ENCODE measurements around the gene NEIL3.

Gene NEIL3, protein sequence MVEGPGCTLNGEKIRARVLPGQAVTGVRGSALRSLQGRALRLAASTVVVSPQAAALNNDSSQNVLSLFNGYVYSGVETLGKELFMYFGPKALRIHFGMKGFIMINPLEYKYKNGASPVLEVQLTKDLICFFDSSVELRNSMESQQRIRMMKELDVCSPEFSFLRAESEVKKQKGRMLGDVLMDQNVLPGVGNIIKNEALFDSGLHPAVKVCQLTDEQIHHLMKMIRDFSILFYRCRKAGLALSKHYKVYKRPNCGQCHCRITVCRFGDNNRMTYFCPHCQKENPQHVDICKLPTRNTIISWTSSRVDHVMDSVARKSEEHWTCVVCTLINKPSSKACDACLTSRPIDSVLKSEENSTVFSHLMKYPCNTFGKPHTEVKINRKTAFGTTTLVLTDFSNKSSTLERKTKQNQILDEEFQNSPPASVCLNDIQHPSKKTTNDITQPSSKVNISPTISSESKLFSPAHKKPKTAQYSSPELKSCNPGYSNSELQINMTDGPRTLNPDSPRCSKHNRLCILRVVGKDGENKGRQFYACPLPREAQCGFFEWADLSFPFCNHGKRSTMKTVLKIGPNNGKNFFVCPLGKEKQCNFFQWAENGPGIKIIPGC

DNA sequence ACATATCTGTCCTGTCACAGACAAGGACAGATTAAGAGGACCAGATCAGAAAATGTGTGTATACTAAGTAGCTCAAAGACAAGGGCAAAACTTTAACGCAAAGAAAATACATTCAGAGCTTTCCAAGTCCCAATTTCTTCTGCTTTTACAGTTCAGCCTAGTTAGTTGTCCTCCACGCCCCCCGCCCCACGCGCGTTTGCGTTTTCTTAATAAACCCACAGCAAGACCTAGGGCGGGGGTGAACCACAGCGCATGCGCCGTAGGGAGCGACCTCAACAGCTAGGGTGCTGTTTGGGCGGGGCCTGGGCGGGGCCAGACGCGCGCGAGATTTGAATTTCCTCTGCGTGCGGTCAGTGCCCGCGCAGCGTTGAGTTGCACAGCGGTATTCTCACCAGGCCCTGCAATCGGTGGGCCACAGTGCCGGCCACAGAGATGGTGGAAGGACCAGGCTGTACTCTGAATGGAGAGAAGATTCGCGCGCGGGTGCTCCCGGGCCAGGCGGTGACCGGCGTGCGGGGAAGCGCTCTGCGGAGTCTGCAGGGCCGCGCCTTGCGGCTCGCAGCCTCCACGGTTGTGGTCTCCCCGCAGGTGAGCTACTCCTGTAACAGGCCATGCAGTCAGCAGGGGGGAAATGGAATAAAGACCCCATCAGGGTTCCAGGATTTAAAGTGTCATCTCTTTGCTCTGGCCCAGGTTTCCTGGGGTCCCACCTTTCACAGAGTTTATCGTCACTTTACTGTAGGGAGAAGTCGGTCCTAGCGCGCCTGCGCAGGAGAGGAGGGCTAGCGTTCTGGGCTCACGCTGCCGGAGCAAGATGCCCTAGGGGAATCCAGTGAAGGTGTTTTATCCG lies at the start of gene NEIL3:
TSS of gene NEIL3 (plus strand) at position 353 of the 850 bp plus-strand sequence. CDS start at position 433, 80 bp downstream.
- no peak for FAIRE-seq

DNA sequence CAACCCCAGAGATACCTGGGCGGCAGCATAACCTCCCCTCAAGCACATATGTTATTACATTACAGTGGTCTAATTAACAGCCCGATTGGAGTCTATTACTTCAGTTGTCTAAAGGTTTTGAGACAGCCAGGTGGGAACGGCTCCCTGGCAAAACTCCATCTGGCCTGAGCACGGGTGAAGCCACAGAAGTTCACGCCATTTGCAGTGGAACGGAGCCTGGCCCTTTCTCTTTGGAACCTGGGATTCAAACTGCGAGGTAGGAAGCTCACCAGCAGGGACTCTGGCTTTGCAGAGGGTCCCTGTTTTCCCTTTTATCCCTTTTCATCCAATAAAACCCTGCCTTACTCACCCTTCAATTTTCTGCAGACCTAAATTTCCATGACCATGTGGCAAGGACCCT lies 45.9 kb upstream of the NEIL3 start:
- FAIRE-seq, result no peak

DNA sequence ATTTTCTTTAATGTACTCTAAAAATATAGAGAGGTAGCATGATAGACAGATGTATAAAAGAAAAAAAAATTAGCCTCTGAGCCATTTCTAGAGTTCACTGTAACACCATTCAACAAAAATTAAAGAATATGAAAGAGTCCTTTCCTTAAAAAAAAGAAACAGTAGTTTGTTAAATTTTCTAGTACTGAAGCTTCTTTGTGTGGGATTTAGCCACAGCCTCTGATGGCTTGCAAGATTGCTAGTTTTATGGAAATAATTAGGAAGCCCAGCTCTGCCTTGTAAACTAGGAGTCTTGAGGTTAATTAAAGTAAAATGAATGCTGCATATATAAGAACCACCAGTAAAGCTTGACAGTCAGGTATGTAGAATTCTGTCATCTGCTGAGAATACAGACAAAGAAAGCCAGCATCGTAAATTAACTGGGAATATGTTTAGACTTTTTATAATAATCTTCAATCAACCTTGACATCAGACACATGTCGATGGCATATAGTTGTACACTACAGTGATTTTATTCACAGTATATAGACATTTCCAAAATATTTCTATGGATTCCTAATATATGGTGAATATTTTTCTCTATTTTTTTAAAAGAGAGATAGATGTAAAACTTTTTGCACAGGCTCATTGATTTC lies 44.8 kb upstream of the NEIL3 start:
- FAIRE-seq, result no peak

DNA sequence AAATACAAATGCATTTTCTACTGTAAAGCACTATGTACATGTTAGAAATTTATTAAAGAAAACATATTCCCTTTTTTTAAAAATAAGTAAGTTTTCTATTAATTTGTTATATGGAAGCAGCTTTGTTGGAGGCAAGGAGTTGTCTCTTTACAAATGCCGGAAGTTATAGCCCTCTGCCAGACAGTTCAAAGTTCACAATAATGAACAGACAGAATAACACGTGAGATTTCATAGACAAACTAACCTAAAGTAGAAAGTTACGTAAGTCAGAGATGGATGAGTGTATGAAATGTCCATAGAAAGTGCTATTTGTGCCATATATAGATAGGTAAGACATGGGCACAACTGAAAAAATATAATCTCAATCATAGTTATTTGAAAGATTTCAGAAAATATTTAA lies 43.9 kb upstream of the NEIL3 start:
- no peak for FAIRE-seq

DNA sequence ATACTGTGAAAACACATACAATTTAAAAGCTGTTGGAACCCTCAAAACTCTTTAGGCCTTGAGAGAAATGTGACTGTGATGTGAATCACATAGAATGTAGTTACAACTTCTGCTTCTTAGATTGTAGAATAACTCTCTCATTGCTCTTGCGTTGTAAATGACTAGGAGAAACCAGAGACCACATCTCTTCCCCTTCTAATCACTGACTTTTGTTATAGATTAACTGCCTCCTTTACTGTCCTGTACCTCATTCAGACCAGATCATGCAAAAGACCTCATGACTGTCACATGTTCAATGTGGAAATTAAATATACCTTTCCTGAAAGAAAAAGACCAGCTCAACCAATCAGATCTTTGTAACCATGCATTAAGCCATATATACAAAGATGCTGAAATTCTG lies 43.2 kb upstream of the NEIL3 start:
- no peak for FAIRE-seq

DNA sequence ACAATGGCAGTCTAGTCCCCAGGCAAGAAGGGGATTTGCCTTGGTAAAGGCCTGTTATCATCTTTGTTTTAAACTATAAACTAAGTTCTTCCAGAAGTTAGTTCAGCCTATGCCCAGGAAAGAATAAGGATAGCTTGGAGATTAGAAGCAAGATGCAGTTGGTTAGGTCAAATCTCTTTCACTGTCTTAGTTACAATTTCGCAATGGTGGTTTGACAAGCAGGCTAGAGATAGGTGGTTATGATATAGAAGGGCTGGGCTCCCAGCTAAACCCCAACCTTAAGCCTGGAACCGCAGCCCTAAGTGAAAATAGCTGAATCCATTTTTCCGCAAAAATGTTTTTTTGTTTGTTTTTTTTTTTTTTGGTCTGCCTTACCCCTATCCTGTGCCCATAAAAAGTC lies 41.8 kb upstream of the NEIL3 start:
- no peak for FAIRE-seq

DNA sequence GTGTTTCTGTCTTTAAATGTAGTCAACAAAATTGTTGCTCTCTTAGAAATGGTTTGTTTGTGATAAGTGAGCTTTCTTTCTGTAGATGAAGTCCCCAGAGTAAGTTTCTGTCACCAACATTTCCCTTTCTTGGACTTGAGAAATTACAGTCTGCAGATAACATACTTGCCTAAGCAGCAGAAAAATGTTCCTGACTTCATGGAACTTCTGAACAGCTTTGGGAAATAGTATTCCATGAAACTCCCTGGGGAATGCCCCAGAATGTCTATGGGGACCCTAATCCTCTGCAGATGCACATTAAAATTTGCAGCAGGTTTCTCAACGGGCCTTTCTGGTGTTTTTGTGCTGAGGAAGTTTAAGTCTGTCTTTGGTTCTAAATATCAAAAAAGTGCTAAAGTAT lies 38.6 kb upstream of the NEIL3 start:
- FAIRE-seq, result no peak

DNA sequence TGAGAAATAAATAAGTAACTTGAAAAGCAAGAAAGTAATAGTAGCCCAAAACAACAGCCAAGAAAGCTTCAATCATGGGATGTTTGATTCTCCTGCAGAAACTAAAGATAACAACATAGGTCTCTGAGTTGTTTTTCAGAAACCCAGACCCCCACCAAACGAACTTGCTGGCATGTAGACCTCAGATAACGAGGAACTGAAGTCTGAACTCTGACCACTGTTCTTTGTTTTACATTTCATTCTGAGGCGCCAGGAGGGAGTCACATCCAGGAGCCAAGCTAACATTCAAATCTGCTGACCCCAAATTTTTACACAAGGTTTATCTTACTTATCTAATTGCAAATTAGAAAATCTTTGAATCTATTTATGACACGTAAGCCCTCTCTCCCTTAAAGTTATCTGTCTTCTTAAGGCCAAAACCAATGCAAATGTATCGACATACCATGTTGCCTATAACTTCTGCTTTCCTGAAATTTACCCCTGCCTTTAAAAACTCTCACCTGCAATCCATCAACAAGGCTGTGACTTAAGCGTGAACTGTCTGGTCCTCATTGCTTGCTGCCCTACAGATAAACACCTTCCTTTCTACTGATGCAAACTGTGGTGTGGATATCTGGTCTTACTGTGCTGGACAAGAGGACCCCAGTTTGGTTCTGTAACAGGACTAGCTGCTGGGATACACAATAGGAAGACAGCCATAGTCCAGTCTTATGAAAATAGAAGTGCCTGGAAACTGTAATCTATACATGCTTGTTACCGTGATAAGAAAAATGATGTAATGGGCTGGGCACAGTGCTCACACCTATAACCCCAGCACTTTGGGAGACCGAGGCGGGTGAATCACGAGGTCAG lies 37.5 kb upstream of the NEIL3 start:
- no peak for FAIRE-seq

DNA sequence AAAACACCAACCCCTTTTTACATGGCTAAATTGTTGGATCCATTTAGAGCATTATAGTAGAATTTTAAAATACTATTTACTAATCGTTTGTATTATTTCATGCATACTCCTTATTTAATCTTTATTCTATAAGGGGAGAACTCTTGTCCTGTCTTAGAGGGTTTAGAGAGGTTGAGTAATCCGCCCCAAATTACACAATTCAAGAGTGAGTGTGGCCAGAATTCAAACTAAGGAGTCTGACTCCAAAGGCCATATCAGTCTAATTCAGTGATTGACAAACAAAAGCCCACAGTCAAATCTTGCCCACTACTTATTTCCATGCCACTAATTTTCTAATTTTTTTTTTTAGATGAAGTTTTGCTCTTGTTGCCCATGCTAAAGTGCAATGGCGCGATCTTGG lies 33.7 kb upstream of the NEIL3 start:
- no peak for FAIRE-seq

DNA sequence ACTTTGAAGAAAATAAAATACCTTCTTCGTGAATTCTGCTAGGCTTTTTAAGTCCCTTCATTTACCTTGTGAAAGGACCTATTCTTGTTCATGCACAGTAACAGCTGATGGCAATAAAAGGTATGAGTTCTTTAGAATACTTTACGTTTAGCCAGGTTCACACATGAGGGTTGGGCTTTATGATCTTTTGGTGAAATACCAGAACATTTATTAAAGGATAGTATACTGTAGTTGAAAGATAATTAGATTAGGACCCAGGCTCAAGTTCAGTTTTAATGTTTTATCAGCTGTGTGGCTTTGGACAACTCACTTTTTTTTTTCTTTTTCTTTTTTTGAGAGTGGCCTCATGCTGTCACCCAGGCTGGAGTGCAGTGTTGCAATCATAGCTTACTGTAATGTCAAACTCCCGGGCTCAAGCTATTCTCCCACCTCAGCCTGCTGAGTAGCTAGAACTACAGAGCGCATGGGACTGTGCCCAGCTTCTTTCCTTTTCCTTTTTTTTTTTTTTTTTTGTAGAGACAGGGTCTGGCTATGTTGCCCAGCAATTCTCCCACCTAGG lies 28.2 kb upstream of the NEIL3 start:
- no peak for FAIRE-seq

DNA sequence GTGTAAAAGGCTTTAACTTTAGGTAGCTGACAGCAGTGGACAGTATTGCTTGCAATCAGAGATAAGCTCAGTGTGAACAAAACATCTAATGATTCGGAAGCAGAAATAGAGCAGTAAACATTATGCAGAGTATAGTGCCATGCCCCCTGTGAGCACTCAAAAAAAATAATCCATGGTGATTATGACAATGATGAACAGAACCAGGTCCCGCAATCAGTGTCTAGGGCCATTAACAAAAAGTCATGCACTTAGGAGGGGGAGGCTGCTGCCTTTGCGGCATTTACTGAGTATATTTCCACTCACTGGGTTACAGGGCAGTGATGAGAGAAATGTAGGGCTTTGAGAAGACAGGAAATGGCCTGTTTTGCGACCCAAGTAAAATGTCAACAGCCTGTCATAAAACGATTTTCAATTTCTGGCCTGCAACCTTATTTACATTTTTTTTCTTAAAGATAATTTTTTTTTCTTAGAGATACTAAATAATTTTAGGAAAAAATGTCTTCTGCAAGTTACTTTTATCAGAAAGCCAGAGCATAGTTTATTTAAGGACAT lies 27.3 kb upstream of the NEIL3 start:
- no peak for FAIRE-seq

DNA sequence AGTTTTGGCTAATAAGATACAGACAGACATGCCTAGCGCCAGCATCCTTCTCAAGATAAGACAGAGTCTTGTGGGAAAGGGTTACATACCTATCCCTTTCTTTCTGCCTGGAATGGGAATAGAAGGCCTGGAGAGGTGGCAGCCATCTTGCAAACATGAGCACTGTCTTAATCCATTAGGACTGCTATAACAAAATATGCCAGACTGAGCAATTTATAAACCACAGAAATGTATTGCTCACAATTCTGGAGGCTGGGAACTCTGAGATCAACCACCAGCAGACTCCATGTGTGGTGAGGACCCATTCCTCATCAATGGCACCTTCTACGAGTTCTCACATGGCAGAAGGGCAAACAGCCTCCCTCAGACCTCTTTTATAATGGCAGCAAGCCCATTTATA lies 26.5 kb upstream of the NEIL3 start:
- no peak for FAIRE-seq

DNA sequence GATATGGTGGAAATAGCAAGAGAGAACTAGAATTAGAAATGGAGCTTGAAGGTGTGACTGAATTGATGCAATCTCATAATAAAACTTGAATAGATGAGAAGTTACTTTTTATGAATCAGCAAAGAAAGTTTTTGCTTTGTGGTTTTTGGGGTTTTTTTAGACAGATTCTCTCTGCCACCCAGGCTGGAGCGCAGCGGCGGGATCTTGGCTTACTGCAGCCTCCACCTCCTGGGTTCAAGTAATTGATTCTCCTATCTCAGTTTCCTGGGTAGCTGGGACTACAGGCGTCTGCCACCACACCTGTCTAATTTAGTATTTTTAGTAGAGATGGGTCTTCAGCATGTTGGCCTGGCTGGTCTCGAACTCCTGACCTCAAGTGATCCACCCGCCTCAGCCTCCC lies 23.7 kb upstream of the NEIL3 start:
- no peak for FAIRE-seq

DNA sequence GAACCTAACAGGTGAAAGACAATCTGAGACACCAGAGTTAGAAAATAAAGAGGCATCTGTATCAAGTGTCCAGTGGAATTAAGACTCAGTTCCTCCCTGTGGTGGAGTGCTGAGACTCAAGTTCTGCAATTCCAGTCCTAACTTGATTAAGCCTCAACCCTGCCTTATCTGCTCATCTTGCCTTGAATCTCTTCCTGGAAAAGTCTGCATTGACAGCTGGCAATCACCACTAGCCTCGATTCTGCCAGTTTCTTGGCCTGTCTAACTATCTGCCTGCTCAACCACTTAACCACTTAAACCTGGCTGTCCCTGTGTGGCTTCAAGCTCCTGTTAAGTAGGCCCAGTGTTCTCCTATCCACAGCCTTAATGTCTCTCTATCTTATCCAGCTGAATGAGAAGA lies 22.4 kb upstream of the NEIL3 start:
- FAIRE-seq, result no peak

DNA sequence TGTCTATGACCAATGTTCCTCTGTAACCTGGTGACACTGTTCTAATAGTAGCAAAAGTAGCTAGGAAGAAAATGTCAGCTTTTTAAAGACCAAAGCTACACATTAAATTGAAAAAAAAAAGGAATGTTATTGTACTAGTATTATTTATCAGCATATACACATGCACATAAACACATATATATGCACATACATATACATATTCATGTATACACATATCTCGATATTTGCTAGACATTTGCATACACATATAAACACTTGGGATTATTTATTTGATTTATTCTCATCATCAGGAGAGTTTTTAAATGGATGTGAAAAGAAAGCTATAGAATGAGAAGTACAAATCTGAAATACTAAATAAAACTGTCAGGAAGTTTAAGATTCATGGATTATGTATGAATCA lies 21.3 kb upstream of the NEIL3 start:
- no peak for FAIRE-seq

DNA sequence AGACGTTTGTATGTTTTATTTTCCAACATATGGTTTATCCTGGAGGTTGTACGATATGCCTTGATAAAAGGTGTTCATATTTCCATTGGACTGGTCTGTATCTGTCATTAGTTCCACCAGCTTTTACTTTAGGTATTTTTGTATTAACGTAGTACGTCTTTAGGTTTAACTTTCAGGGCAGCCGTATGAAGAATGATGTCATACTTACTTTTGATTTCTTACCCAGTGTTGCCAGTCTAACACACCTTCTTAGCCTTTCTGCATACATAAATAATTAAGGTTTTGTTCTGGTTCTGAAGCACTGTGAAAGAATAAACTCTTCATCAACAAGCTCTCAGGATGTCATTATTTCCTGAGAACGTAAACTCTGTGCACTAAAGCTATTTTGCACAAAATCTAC lies 18.9 kb upstream of the NEIL3 start:
- no peak for FAIRE-seq

DNA sequence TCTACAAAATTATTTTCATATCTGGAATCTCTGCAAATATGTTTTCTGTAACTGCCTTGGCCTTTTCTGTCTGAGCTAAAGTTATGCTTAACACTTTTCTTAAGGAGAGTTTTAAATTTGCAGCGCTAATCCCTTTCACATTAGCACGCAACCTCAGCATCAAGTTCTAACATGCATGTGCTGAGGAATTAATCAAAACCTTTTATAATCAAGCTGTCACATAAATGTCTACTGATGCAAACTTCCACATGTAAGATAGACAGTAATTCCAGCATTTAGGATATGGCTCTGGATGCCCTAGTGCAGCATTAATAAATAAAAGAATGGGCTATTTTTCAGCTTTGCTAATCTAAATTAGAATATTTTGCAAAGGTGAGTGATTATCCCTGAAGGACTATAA lies 17.5 kb upstream of the NEIL3 start:
- FAIRE-seq, result no peak

DNA sequence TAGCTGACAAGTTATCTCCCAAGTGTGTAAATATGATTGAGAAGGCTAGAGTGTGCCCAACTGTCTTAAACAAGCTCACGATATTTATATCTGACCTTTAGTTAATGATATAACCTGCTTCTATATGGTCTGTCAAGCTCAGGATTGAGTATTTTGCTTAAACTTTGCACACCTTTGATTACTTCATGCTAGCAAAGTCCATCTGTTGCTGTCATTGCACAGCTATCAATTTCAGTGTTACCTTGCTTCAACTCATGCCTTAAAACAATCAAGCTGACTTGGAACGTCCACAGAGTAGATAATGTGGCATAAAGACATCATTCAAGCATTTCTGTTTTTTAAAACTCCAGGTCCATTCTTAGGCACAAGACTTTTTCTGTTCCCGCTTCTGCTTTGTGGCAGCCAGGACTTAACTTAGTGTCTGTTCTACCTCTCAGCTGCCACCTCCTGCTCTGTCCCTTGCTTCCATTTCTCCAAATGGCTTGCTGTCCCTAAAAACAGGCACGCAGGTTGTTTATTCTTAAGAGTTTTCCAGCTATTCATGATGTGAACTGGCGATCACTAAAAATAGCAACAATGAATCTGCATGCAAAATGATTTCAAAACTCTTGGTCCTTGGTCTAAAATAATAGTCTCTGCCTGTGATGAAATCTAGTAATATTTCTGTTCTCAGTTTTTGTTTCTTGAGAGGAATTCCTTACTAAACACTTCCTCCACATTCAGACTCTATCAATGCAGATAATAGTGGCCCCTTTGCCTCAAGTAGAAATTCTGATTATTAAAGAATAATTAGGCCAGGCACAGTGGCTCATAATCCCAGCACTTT lies 16.3 kb upstream of the NEIL3 start:
- FAIRE-seq, result no peak

DNA sequence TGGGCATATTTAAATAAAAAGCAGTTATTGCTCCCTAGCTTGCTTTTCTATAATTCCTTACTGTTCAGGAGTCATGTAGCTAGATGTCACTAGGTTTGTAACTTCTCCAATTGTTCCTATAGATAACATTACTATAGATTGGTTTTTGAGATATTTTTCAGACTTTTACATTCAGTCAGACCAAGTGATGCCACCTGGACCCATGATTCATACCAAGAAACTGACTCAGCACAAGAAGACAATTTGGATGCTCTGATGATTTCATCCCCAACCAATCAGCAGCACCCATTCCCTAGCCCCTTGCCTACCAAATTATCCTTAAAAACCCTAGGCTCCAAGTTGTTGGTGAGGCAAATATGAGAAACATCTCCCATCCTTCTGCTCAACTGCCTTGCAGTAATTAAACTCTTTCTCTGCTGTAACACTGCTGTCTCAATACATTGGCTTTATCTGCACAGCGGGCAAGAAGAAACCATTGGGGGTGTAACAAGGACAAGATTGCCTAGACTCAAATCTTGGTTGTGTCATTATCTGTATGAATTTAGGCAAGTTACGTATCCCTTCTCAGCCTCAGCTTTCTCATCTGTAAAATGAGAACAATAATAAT lies 11.8 kb upstream of the NEIL3 start:
- no peak for FAIRE-seq

DNA sequence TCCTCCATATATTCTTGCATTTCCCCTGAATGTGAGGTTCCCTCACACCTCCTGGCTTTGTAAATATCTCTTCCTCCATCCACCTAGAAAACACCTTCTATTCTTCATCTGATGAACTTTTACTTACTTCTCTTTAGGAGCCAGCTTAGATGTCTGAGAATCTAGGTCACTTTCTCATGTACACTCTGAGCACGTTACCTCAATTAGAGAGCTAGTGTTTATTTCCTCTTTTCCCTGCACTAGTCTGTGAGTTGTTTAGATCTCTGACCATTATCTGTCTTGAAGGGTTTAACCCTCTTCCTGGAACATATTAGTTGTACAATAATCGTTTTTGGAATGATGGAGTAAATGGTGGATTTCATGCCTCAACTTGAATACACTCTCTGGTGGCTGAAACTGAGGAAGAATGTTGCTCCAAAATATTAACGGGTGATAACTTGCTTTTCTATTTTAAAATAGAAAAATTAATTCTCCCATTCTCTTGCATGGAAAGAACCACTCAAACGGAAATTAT lies 8.5 kb upstream of the NEIL3 start:
- FAIRE-seq, result no peak

All from colon (tissue), 2 donors.